Right atrium auricular region (tissue), 2 donors: ENCODE data around the gene RUNX2. TPM values are rescaled to one million over a fixed set of nuclear protein-coding genes. Genes with fewer than 3 reads are reported as not detected.

Source experiments
- DNase-seq: peaks from one replicate; pipeline ENCODE4 v3.0.0-alpha.2; 2019; ENCODE audit warnings: low spot score
- H3K27ac ChIP-seq, 2 donors: fragments of 200-600 bp; sonication (generic); 1 replicate in 1 of 2; 2 replicates in 1 of 2; pipeline ENCODE4 v1.5.1; 2016 to 2019
- H3K27me3 ChIP-seq, 2 donors: fragments of 200-600 bp; sonication (generic); one replicate each; pipeline versions ENCODE4 v1.5.1 to v1.6.0; 2017 to 2019
- H3K36me3 ChIP-seq: fragments of 200-600 bp; sonication (generic); one replicate; pipeline ENCODE4 v1.5.1; 2016
- H3K4me1 ChIP-seq, 2 donors: fragments of 200-600 bp; sonication (generic); one replicate each; pipeline versions ENCODE4 v1.5.1 to v1.6.0; 2017 to 2019
- H3K4me3 ChIP-seq, 2 donors: fragments of 200-600 bp; sonication (generic); 1 replicate in 1 of 2; 2 replicates in 1 of 2; pipeline ENCODE4 v1.5.1; 2017 to 2019; ENCODE audit warnings: mild to moderate bottlenecking in 1 of 2, moderate library complexity in 1 of 2
- H3K9me3 ChIP-seq, 2 donors: fragments of 200-600 bp; sonication (generic); one replicate each; pipeline ENCODE4 v1.5.1; 2019
- CTCF ChIP-seq, 2 donors: fragments of 200-600 bp; sonication (generic); IDR thresholded peaks; one replicate each; pipeline ENCODE4 v1.5.1; 2019; ENCODE audit warnings: antibody characterized with exemption in 2 of 2
- total RNA-seq, 2 donors: library from RNA; depleted of rRNA; stranded (reverse); fragments of >200 nt; gene quantifications; one replicate each; pipeline ENCODE4 v1.1.0, GENCODE V29; 2016

RUNX2 gene
- total RNA-seq, 2 donors from 2014 or later = 0.55 to 0.85 TPM

- Histone ChIP-seq H3K27me3 (no peaks in the 10 kb centered on the region), H3K27ac (no peak overlapping the region), H3K4me3 (no peak overlapping the region), H3K4me1 (no peaks in the 10 kb centered on the region), H3K36me3 (no peaks in the 10 kb centered on the region), H3K9me3 (no peaks in the 10 kb centered on the region)
- DNase-seq = no peak
- no peak for TF ChIP-seq CTCF (IDR thresholded peaks at IDR 0.05)
Observed at GRCh38 chr6:45619994-45620471, 291.9 kb downstream of the RUNX2 start.

- Histone ChIP-seq H3K36me3 (no peaks in the 10 kb centered on the region), H3K27ac (no peak overlapping the region), H3K4me3 (no peak overlapping the region), H3K27me3 (no peaks in the 10 kb centered on the region), H3K4me1 (no peaks in the 10 kb centered on the region), H3K9me3 (no peaks in the 10 kb centered on the region)
- DNase-seq = no peak
- no peak for TF ChIP-seq CTCF (IDR thresholded peaks at IDR 0.05)
Observed at GRCh38 chr6:45624228-45624627, 296.1 kb downstream of the RUNX2 start.

- H3K27me3 ChIP-seq = no peaks in the 10 kb centered on the region
- no peak overlapping the region for H3K4me3 ChIP-seq
- no peaks in the 10 kb centered on the region for H3K9me3 ChIP-seq
- no peak for TF ChIP-seq CTCF (IDR thresholded peaks at IDR 0.05)
- H3K27ac ChIP-seq = no peak overlapping the region
- no peak for DNase-seq
- no peaks in the 10 kb centered on the region for H3K4me1 ChIP-seq
- H3K36me3 ChIP-seq = no peaks in the 10 kb centered on the region
Observed at GRCh38 chr6:45625191-45625664, 297.1 kb downstream of the RUNX2 start.

GRCh38 chr6:45626087-45626891 is 298.2 kb downstream of the RUNX2 start:
- H3K36me3 ChIP-seq = no peaks in the 10 kb centered on the region
- H3K9me3 ChIP-seq = no peaks in the 10 kb centered on the region
- H3K27ac ChIP-seq = no peak overlapping the region
- H3K4me1 ChIP-seq = no peaks in the 10 kb centered on the region
- no peaks in the 10 kb centered on the region for H3K27me3 ChIP-seq
- no peak for DNase-seq
- H3K4me3 ChIP-seq = no peak overlapping the region
- no peak for TF ChIP-seq CTCF (IDR thresholded peaks at IDR 0.05)

- no peak for DNase-seq
- H3K27me3 ChIP-seq = no peaks in the 10 kb centered on the region
- H3K9me3 ChIP-seq = no peaks in the 10 kb centered on the region
- TF ChIP-seq CTCF (IDR thresholded peaks at IDR 0.05) = no peak
- H3K4me1 ChIP-seq = no peaks in the 10 kb centered on the region
- H3K4me3 ChIP-seq = no peak overlapping the region
- no peaks in the 10 kb centered on the region for H3K36me3 ChIP-seq
- H3K27ac ChIP-seq = no peak overlapping the region
Observed at GRCh38 chr6:45630314-45630713, 302.2 kb downstream of the RUNX2 start.
